Measurements from ENCODE around the gene FN1. TPM values are rescaled to one million over a fixed set of nuclear protein-coding genes. Genes with fewer than 3 reads are reported as not detected.

FN1 gene
- total RNA-seq, 4 donors from 2014 or later, result 89.6 to 220 (median 177) TPM

DNA sequence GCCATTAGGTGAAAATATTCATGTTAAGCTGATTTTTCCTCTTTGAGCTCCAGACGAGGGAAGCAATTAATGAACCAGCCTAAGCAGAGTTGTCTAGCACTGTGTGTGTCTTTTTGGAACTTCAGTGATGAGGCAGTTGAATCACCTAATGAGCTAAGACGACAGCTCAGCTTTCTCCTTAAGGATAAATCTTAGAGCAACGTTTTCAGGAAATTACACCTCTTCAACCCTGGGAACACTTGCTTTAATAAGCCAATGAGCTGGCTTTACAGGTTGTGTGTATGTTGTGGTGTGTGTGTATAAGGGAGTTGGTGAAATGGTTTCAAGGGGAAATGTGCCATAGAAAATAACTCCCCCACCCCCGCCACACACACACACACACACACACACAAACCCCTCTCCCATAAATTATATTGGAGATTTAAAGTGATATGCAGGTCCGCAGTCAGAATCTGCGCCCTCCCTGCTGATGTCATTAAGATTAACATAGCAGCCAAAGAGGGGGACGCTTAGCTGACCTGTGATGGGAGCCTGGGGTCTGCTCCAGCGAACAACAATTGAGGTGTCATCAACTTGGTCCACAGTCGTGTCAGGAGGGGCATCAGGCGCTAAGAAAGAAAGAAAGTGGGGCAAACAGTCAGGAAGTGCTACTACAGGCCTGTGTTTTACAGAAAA is 28.1 kb downstream of the FN1 start:
- TF ChIP-seq, protein P1, sequence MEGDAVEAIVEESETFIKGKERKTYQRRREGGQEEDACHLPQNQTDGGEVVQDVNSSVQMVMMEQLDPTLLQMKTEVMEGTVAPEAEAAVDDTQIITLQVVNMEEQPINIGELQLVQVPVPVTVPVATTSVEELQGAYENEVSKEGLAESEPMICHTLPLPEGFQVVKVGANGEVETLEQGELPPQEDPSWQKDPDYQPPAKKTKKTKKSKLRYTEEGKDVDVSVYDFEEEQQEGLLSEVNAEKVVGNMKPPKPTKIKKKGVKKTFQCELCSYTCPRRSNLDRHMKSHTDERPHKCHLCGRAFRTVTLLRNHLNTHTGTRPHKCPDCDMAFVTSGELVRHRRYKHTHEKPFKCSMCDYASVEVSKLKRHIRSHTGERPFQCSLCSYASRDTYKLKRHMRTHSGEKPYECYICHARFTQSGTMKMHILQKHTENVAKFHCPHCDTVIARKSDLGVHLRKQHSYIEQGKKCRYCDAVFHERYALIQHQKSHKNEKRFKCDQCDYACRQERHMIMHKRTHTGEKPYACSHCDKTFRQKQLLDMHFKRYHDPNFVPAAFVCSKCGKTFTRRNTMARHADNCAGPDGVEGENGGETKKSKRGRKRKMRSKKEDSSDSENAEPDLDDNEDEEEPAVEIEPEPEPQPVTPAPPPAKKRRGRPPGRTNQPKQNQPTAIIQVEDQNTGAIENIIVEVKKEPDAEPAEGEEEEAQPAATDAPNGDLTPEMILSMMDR (IDR thresholded peaks at IDR 0.05), result no peak
- DNase-seq (ENCODE audit: low spot score) (no peak), ATAC-seq (ENCODE audit: low FRiP score) (no peak)

GRCh38 chr2:215407061-215407460 is 28.8 kb downstream of the FN1 start:
- TF ChIP-seq, protein P1 (IDR thresholded peaks at IDR 0.05), result no peak
- ATAC-seq (ENCODE audit: low FRiP score) (no peak), DNase-seq (ENCODE audit: low spot score) (no peak)

- no peak for DNase-seq (ENCODE audit: low spot score)
- TF ChIP-seq, protein P1 (IDR thresholded peaks at IDR 0.05), result no peak
- ATAC-seq (ENCODE audit: low FRiP score), result no peak
Observed at GRCh38 chr2:215405722-215406581, 29.9 kb downstream of the FN1 start.

DNA sequence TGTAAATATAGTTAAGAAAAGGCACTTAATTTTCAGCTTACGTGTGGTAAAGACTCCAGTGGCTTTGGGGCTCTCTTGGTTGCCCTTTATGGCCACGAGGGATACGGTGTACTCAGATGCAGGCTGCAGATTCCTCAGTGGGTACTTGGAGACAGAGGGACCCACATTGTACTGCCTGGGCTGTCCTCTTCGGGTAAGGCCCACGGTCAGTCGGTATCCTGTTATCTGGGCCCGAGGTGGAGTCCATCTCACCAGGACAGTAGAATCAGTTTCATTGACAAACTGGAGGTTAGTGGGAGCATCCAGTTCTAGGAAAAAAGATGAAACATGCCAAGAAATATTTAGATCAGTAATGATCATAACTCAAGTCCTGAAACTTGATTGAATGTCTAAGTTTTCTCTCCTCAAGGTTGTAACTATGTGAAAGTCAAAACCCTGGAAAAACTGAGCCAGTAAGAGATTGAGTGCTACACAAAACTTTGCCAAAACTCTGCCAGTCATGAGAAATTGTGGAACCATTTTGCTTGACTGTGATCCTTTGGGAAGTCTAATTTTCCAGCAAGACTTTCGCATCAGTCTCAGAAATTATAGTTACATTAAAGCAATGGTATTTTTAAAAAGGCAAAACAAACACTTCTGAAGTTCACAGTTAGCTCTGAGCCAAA is 31.4 kb downstream of the FN1 start:
- ATAC-seq (ENCODE audit: low FRiP score), result no peak
- DNase-seq (ENCODE audit: low spot score), result no peak
- TF ChIP-seq, protein P1 (IDR thresholded peaks at IDR 0.05), result no peak

DNA sequence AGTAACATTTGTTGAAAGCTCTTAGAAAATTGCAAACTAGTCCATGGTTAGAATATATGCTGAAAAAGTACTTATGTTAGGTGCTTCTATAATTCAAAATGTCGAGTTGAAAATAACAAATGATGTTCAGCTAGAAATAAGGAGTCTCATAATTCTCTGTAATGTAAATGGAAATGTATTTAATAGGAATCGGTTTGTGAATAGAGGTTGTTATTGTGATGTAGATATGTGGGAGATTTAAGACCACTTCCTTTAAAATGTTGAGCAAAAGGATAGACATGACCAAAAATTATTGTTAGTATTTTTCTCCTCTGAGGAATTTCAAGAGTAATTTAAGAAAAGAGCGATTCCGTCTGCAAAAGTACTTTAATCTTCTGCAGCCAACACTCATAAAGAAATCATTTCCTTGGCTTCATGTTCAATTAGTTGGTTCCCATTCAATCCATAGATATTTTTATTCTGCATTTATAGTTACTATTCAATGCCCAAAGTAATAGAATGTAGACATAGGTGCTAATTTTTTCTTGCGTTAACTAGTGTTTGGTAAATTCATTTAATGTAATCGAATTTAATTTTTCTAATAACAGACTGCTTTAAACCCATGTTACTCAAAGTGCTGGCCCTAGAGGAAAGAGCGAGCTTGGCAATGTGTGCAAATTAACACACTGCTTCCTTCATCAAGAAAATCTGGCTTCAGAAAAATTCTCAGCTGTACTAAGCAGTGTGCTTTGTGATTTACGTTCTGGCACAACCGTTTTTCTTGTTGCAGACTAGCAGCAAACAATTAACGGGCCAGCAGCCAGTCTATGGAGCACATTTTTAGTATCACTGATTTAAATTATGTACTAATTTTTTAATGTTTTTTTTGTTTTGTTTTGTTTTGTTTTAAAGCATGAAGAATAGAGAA is 32.2 kb downstream of the FN1 start:
- TF ChIP-seq, protein P1 (IDR thresholded peaks at IDR 0.05), result no peak
- ATAC-seq (ENCODE audit: low FRiP score), result no peak
- DNase-seq (ENCODE audit: low spot score), result no peak

- ATAC-seq (ENCODE audit: low FRiP score), result no peak
- TF ChIP-seq, protein P1 (IDR thresholded peaks at IDR 0.05), result no peak
- no peak for DNase-seq (ENCODE audit: low spot score)
Observed at GRCh38 chr2:215401896-215402379, 33.9 kb downstream of the FN1 start.

Data from omental fat pad (tissue), 4 donors.